SK-N-SH (cell line): ENCODE data around the gene MEF2A. TPM values are rescaled to one million over a fixed set of nuclear protein-coding genes. Genes with fewer than 3 reads are reported as not detected.
A peak's percentile ranks its signal among the peaks of the same experiment; 100 is the strongest.

Source experiments
- CTCF ChIA-PET: fragments of 300-600, 350-600 bp; formaldehyde crosslinking; extraction: SDS; loops from one replicate; lab custom pipeline; 2021; lab: Yijun Ruan, JAX
- POLR2A ChIA-PET: fragments of 350-600 bp; sonication (Branson Sonifier 250); formaldehyde crosslinking; extraction: SDS; loops from one replicate; lab custom pipeline; 2020; ENCODE audit warnings: antibody characterized with exemption, inconsistent platforms; lab: Yijun Ruan, JAX
- DNase-seq: peaks from one replicate; pipeline ENCODE4 v3.0.0; 2012
- H2AFZ ChIP-seq: fragments of 200-600 bp; sonication (generic); 2 replicates; pipeline ENCODE4 v1.8.1; 2016; ENCODE audit warnings: antibody characterized with exemption, mild to moderate bottlenecking, low read depth
- H3F3A ChIP-seq: fragments of 200-600 bp; sonication (generic); replicated peaks from 2 replicates; pipeline ENCODE3; 2016; ENCODE audit warnings: antibody characterized with exemption, mild to moderate bottlenecking; ENCODE audit not compliant: insufficient read depth
- H3K27ac ChIP-seq, 2 experiments: fragments of 200-500 bp in 1 of 2; fragments of 200-600 bp in 1 of 2; sonication (Bioruptor generic) in 1 of 2; sonication (generic), shearing (Covaris generic) in 1 of 2; 2 replicates each; pipeline versions ENCODE4 v1.5.1 to v1.6.1; 2014 to 2016; ENCODE audit warnings: low read depth in 2 of 2, inconsistent platforms in 1 of 2, low read length in 1 of 2, mild to moderate bottlenecking in 1 of 2, mixed read lengths in 1 of 2
- H3K27me3 ChIP-seq: fragments of 200-600 bp; sonication (generic), shearing (Covaris generic); 2 replicates; pipeline ENCODE4 v1.6.1; 2016; ENCODE audit warnings: mixed run types; ENCODE audit not compliant: insufficient read depth
- H3K36me3 ChIP-seq, 2 experiments: fragments of 200-500 bp in 1 of 2; fragments of 200-600 bp in 1 of 2; sonication (Bioruptor generic) in 1 of 2; sonication (generic) in 1 of 2; replicated peaks in 1 of 2; 2 replicates each; pipeline versions ENCODE3 to v1.5.1; 2014 to 2016; ENCODE audit warnings: low read length in 1 of 2, mild to moderate bottlenecking in 1 of 2; ENCODE audit not compliant: insufficient read depth in 2 of 2, control insufficient read depth in 1 of 2
- H3K4me1 ChIP-seq, 2 experiments: fragments of 200-500 bp in 1 of 2; fragments of 200-600 bp in 1 of 2; sonication (Bioruptor generic) in 1 of 2; sonication (generic), shearing (Covaris generic) in 1 of 2; 2 replicates each; pipeline versions ENCODE4 v1.5.1 to v1.6.1; 2014 to 2016; ENCODE audit warnings: low read depth in 1 of 2, low read length in 1 of 2, mixed run types in 1 of 2; ENCODE audit not compliant: insufficient read depth in 2 of 2, control insufficient read depth in 1 of 2
- H3K4me2 ChIP-seq: fragments of 200-600 bp; sonication (generic), shearing (Covaris generic); 2 replicates; pipeline ENCODE4 v1.6.1; 2017; ENCODE audit warnings: mixed run types
- H3K4me3 ChIP-seq, 2 experiments: fragments of 200-500 bp in 1 of 2; fragments of 200-600 bp in 1 of 2; sonication (Bioruptor generic) in 1 of 2; sonication (generic), shearing (Covaris generic) in 1 of 2; 2 replicates each; pipeline versions ENCODE4 v1.5.1 to v1.8.1; 2014 to 2016; ENCODE audit warnings: low read depth in 2 of 2, inconsistent platforms in 1 of 2, low read length in 1 of 2, mild to moderate bottlenecking in 1 of 2, mixed read lengths in 1 of 2, moderate library complexity in 1 of 2
- H3K79me2 ChIP-seq: fragments of 200-600 bp; sonication (generic); 2 replicates; pipeline ENCODE4 v1.8.1; 2017; ENCODE audit warnings: mild to moderate bottlenecking; ENCODE audit not compliant: insufficient read depth
- H3K9ac ChIP-seq: fragments of 200-600 bp; sonication (generic); 2 replicates; pipeline ENCODE4 v1.6.1; 2017; ENCODE audit warnings: mixed run types
- H3K9me2 ChIP-seq: fragments of 200-600 bp; sonication (generic); 2 replicates; pipeline ENCODE4 v1.6.1; 2017; ENCODE audit warnings: mixed run types
- H3K9me3 ChIP-seq: fragments of 200-600 bp; sonication (generic); 2 replicates; pipeline ENCODE4 v1.6.1; 2017; ENCODE audit warnings: mixed run types, mild to moderate bottlenecking, moderate library complexity
- H4K20me1 ChIP-seq: fragments of 200-600 bp; sonication (generic); 2 replicates; pipeline ENCODE4 v1.6.1; 2017; ENCODE audit warnings: mild to moderate bottlenecking, mixed run types; ENCODE audit not compliant: insufficient read depth
- CHD2 ChIP-seq: fragments of 150-350 bp; IDR thresholded peaks from 2 replicates; pipeline ENCODE4 v1.6.1; 2018; ENCODE audit warnings: low read length; ENCODE audit not compliant: partially characterized antibody
- ELF1 ChIP-seq: IDR thresholded peaks from 2 replicates; pipeline ENCODE4 v1.4.0; 2012
- FOXJ3 ChIP-seq: sonication (generic); formaldehyde crosslinking; IDR thresholded peaks from 2 replicates; pipeline ENCODE4 v1.5.1; 2020; ENCODE audit warnings: mild to moderate bottlenecking, missing genetic modification reagents
- FOXM1 ChIP-seq: IDR thresholded peaks from 2 replicates; pipeline ENCODE4 v1.4.0; 2012; ENCODE audit warnings: low read depth, mild to moderate bottlenecking
- GATA2 ChIP-seq: sonication (generic); formaldehyde crosslinking; IDR thresholded peaks from 2 replicates; pipeline ENCODE4 v1.5.0; 2020; ENCODE audit warnings: mild to moderate bottlenecking, missing genetic modification reagents
- IRF3 ChIP-seq: fragments of 150-350 bp; IDR thresholded peaks from 2 replicates; pipeline ENCODE4 v1.6.1; 2016; ENCODE audit warnings: mild to moderate bottlenecking, low read depth, low read length
- JUND ChIP-seq: IDR thresholded peaks from 2 replicates; pipeline ENCODE4 v1.4.0; 2012
- MXI1 ChIP-seq: IDR thresholded peaks from 2 replicates; pipeline ENCODE4 v1.6.1; 2012; ENCODE audit warnings: mild to moderate bottlenecking, low read depth, low read length, improper control_type of control experiment
- NRF1 ChIP-seq: IDR thresholded peaks from 2 replicates; pipeline ENCODE4 v1.6.1; 2012; ENCODE audit warnings: low read depth, mild to moderate bottlenecking, low read length
- RCOR1 ChIP-seq: fragments of 150-350 bp; IDR thresholded peaks from 2 replicates; pipeline ENCODE4 v1.6.1; 2017; ENCODE audit warnings: antibody characterized with exemption, low read length
- RXRA ChIP-seq: IDR thresholded peaks from 2 replicates; pipeline ENCODE4 v1.4.0; 2012; ENCODE audit warnings: low read depth, mild to moderate bottlenecking, borderline replicate concordance
- SMC3 ChIP-seq: IDR thresholded peaks from 2 replicates; pipeline ENCODE4 v1.6.1; 2012; ENCODE audit warnings: low read depth, low read length, improper control_type of control experiment
- TAF1 ChIP-seq: IDR thresholded peaks from 2 replicates; pipeline ENCODE4 v1.6.1; 2012; ENCODE audit warnings: low read depth, mild to moderate bottlenecking, low read length, moderate library complexity, borderline replicate concordance
- ZBTB33 ChIP-seq: IDR thresholded peaks from 2 replicates; pipeline ENCODE4 v1.4.0; 2012; ENCODE audit warnings: low read depth, borderline replicate concordance
- WGBS: methylation state at CpG from one replicate; pipeline ENCODE4 v1.1.6; 2017; ENCODE audit warnings: low lambda C conversion rate; 5-methylcytosine and 5-hydroxymethylcytosine counted together
- polyA plus RNA-seq, 3 experiments: library from polyadenylated mRNA; depleted of rRNA; stranded (reverse); fragments of >200 nt; gene quantifications; 2 replicates each; pipeline ENCODE4 v1.2.3, GENCODE V29; 2012

MEF2A gene
- polyA plus RNA-seq, 1 of the 3 experiments (the other 2 are of a cell fraction) = 20.9 TPM

- Histone ChIP-seq H3K4me1 (peaks cover 8 to 19% of the 10 kb centered on the region in 2 experiments; a peak in 3 of 4 replicates), H2AFZ (peak overlapping the region; percentile 93; the same call in 1 of the 2 replicates), H3K4me2 (peak overlapping the region; percentile 63; the same call in 1 of the 2 replicates), H3F3A (peaks cover 12% of the 10 kb centered on the region), H3K4me3 (peak overlapping the region in 1 of 2 experiments; percentile 91; a peak in 2 of 4 replicates), H3K9me2 (no peaks in the 10 kb centered on the region), H3K9me3 (no peaks in the 10 kb centered on the region)
- CTCF ChIA-PET = interaction anchor here (1.8 kb wide), 1 partner anchor 140 kb away, joined by 4 read pairs; no protein-coding TSS in a partner anchor
- TF ChIP-seq NRF1 = no peak
- TF ChIP-seq CHD2 = no peak
- TF ChIP-seq, all 33 proteins: peak for 0
- POLR2A ChIA-PET = interaction anchor here (0.6 to 1.5 kb wide), 3 partner anchors 58 to 609 kb away, joined by 3 to 4 read pairs (median 3); partner anchors contain the start of gene LYSMD4
- no peak for DNase-seq
- Histone ChIP-seq H3K27ac (peak overlapping the region in 1 of 2 experiments; percentile 16; a peak in 1 of 4 replicates), H3K27me3 (no peaks in the 10 kb centered on the region), H3K79me2 (peaks cover 37% of the 10 kb centered on the region), H4K20me1 (peaks cover 28% of the 10 kb centered on the region), H3K9ac (no peak overlapping the region; the same call in 1 of the 2 replicates), H3K36me3 (no peaks in the 10 kb centered on the region)
- 65% methylated on average over 6 of the region's 22 CpGs for WGBS
Measured at GRCh38 chr15:99565049-99565298, 810 bp upstream of the MEF2A start.

- 1% methylated on average over 41 of the region's 69 CpGs for WGBS
- TF ChIP-seq TAF1 = no peak
- no peak for TF ChIP-seq ELF1
- TF ChIP-seq RXRA = no peak
- TF ChIP-seq MXI1 = no peak
- no peak for TF ChIP-seq GATA2 (CRISPR knock-in tag)
- TF ChIP-seq SMC3 = no peak
- TF ChIP-seq FOXJ3 = no peak
- TF ChIP-seq RCOR1 = no peak
- TF ChIP-seq ZBTB33 = no peak
- TF ChIP-seq IRF3 = no peak
- TF ChIP-seq NRF1 = no peak
- TF ChIP-seq FOXM1 = no peak
- no peak for TF ChIP-seq JUND
- Histone ChIP-seq H3K79me2 (peaks cover 50% of the 10 kb centered on the region), H3K9me3 (no peaks in the 10 kb centered on the region), H3K9ac (peak overlapping the region; percentile 96), H2AFZ (peak overlapping the region; percentile 99), H4K20me1 (peaks cover 32% of the 10 kb centered on the region), H3K4me1 (peaks cover 8 to 19% of the 10 kb centered on the region in 2 experiments; a peak in 3 of 4 replicates), H3F3A (peaks cover 12% of the 10 kb centered on the region), H3K27me3 (no peaks in the 10 kb centered on the region), H3K9me2 (no peaks in the 10 kb centered on the region), H3K4me3 (peak overlapping the region; percentile 87 to 91), H3K4me2 (peak overlapping the region; percentile 99), H3K36me3 (no peaks in the 10 kb centered on the region), H3K27ac (peak overlapping the region; percentile 88 to 89)
- peak; percentile 76 for DNase-seq
- ChIA-PET POLR2A (interaction anchor here (1.5 kb wide), 1 partner anchor 167 kb away, joined by 4 read pairs; the partner anchor contains the start of gene LYSMD4), CTCF (interaction anchor here (1.2 to 4.6 kb wide), 2 partner anchors 138 to 276 kb away, joined by 3 to 29 read pairs; no protein-coding TSS in a partner anchor)
Measured at GRCh38 chr15:99566157-99566897, 543 bp downstream of the MEF2A start.
